A549 (cell line): ENCODE results near the gene GABBR2. TPM values are rescaled to one million over a fixed set of nuclear protein-coding genes. Genes with fewer than 3 reads are reported as not detected.

Source experiments
- ATAC-seq, 2 experiments: fragments of 200-7000 bp in 1 of 2; fragments of >200 bp in 1 of 2; cut with Nextera tagmentation in 1 of 2; cut with Tn5 transposase in 1 of 2; 3 replicates each; pipeline versions ENCODE4 v1.8.0 to v1.9.1; 2018 to 2020; ENCODE audit warnings: mild to moderate bottlenecking in 1 of 2, moderate library complexity in 1 of 2
- CTCF ChIA-PET: fragments of 300-600 bp; sonication (Branson Sonifier 250); formaldehyde crosslinking; extraction: SDS; loops from one replicate; lab custom pipeline; 2021; ENCODE audit warnings: antibody characterized with exemption, inconsistent platforms; lab: Yijun Ruan, JAX
- POLR2A ChIA-PET: fragments of 350-600 bp; formaldehyde crosslinking; extraction: SDS; loops from one replicate; lab custom pipeline; 2021; ENCODE audit warnings: antibody characterized with exemption, inconsistent platforms; lab: Yijun Ruan, JAX
- DNase-seq, 2 experiments: peaks; one replicate each; pipeline versions ENCODE4 v3.0.0 to v3.0.0-alpha.2; 2011 to 2016; ENCODE audit warnings: low read depth in 1 of 2, low spot score in 1 of 2
- FAIRE-seq: peaks from 2 replicates; lab custom pipeline; 2011; peaks lifted over from hg19 to GRCh38; lab: Jason Lieb, UNC
- H3K27ac ChIP-seq, 2 experiments: fragments of >200 bp; sonication (Bioruptor Twin); formaldehyde crosslinking; 3 replicates each; pipeline ENCODE4 v1.5.1; 2016 to 2017
- H3K4me1 ChIP-seq: fragments of >200 bp; sonication (Bioruptor Twin); formaldehyde crosslinking; 3 replicates; pipeline ENCODE4 v1.6.1; 2016
- H3K4me2 ChIP-seq: fragments of >200 bp; sonication (Bioruptor Twin); formaldehyde crosslinking; 3 replicates; pipeline ENCODE4 v1.6.1; 2016
- H3K4me3 ChIP-seq: fragments of >200 bp; sonication (Bioruptor Twin); formaldehyde crosslinking; 3 replicates; pipeline ENCODE4 v1.5.1; 2016
- H3K9me3 ChIP-seq: fragments of >200 bp; sonication (Bioruptor Twin); formaldehyde crosslinking; 3 replicates; pipeline ENCODE4 v1.6.1; 2016
- BHLHE40 ChIP-seq: IDR thresholded peaks from 2 replicates; pipeline ENCODE4 v1.6.1; 2012; ENCODE audit warnings: low read depth, low read length, inconsistent platforms
- CBX2 ChIP-seq: fragments of 200-600 bp; sonication (generic); IDR thresholded peaks from 2 replicates; pipeline ENCODE4 v1.6.1; 2016; ENCODE audit warnings: low read depth, mild to moderate bottlenecking, borderline replicate concordance
- CBX8 ChIP-seq: fragments of 200-600 bp; sonication (generic); IDR thresholded peaks from 2 replicates; pipeline ENCODE4 v1.6.1; 2016
- CHD4 ChIP-seq: fragments of 200-600 bp; sonication (generic); IDR thresholded peaks from 2 replicates; pipeline ENCODE4 v1.6.1; 2016; ENCODE audit warnings: antibody characterized with exemption, mild to moderate bottlenecking, borderline replicate concordance
- EHF ChIP-seq: fragments of 250-450 bp; sonication (Bioruptor Pico); IDR thresholded peaks from 2 replicates; pipeline ENCODE4 v1.5.0; 2020; ENCODE audit warnings: mild to moderate bottlenecking
- EP300 ChIP-seq, 2 experiments: fragments of >200 bp; sonication (Bioruptor Twin); formaldehyde crosslinking; IDR thresholded peaks; 2 replicates in 1 of 2; 3 replicates in 1 of 2; pipeline ENCODE4 v1.6.1; 2016 to 2017
- ESRRA ChIP-seq: fragments of 150-350 bp; IDR thresholded peaks from 2 replicates; pipeline ENCODE4 v1.6.1; 2014; ENCODE audit warnings: mild to moderate bottlenecking, low read length, borderline replicate concordance
- GATA3 ChIP-seq: IDR thresholded peaks from 2 replicates; pipeline ENCODE4 v1.6.1; 2012; ENCODE audit warnings: borderline replicate concordance
- HOXB13 ChIP-seq: fragments of 250-450 bp; sonication (Bioruptor Pico); IDR thresholded peaks from 2 replicates; pipeline ENCODE4 v1.5.0; 2020; ENCODE audit warnings: low read depth, mild to moderate bottlenecking, moderate library complexity
- HOXB5 ChIP-seq: fragments of 250-450 bp; sonication (Bioruptor Pico); IDR thresholded peaks from 2 replicates; pipeline ENCODE4 v1.5.0; 2020; ENCODE audit warnings: mild to moderate bottlenecking, moderate library complexity
- JUN ChIP-seq, 2 experiments: fragments of >200 bp; sonication (Bioruptor Twin); formaldehyde crosslinking; IDR thresholded peaks; 2 replicates in 1 of 2; 3 replicates in 1 of 2; pipeline ENCODE4 v1.6.1; 2016 to 2017
- JUNB ChIP-seq: fragments of >200 bp; sonication (Bioruptor Twin); formaldehyde crosslinking; IDR thresholded peaks from 2 replicates; pipeline ENCODE4 v1.6.1; 2016
- KDM1A ChIP-seq: fragments of 200-600 bp; sonication (generic); IDR thresholded peaks from 2 replicates; pipeline ENCODE4 v1.6.1; 2016; ENCODE audit warnings: low read depth, mild to moderate bottlenecking
- MAFK ChIP-seq: fragments of 450-650 bp; IDR thresholded peaks from 2 replicates; pipeline ENCODE4 v1.6.1; 2014; ENCODE audit not compliant: partially characterized antibody
- POLR2A ChIP-seq: IDR thresholded peaks from 2 replicates; pipeline ENCODE4 v1.6.1; 2012; ENCODE audit warnings: mild to moderate bottlenecking, low read length
- RFX5 ChIP-seq: fragments of 450-650 bp; IDR thresholded peaks from 2 replicates; pipeline ENCODE4 v1.7.1; 2014; ENCODE audit warnings: antibody characterized with exemption, mild to moderate bottlenecking, moderate library complexity
- SREBF2 ChIP-seq: fragments of 450-650 bp; IDR thresholded peaks from 2 replicates; pipeline ENCODE4 v1.6.1; 2014; ENCODE audit warnings: mild to moderate bottlenecking, moderate library complexity
- TP53 ChIP-seq: fragments of 250-450 bp; sonication (Bioruptor Pico); IDR thresholded peaks from 2 replicates; pipeline ENCODE4 v1.5.0; 2021; ENCODE audit warnings: mild to moderate bottlenecking, moderate library complexity
- ZC3H11A ChIP-seq: fragments of 450-650 bp; IDR thresholded peaks from 2 replicates; pipeline ENCODE4 v1.6.1; 2014; ENCODE audit warnings: antibody characterized with exemption, mild to moderate bottlenecking
- WGBS: methylation state at CpG from one replicate; pipeline ENCODE4 v1.1.6; 2017; ENCODE audit errors: missing lambda C conversion rate; 5-methylcytosine and 5-hydroxymethylcytosine counted together
- polyA plus RNA-seq, 4 experiments: library from polyadenylated mRNA; depleted of rRNA in 3 of 4; stranded (reverse); fragments of >200 nt; fragmentation: RNase III in 1 of 4; extraction: RNeasy Plus Mini Kit Qiagen cat#74134 plus additional on column Dnase treatment in 1 of 4; gene quantifications; 2 replicates in 3 of 4; 3 replicates in 1 of 4; pipeline ENCODE4 v1.2.3, GENCODE V29; 2011 to 2017
- TF ChIP-seq, protein P1 (sequence below): fragments of 150-350 bp; IDR thresholded peaks from 2 replicates; pipeline ENCODE4 v1.6.1; 2014; ENCODE audit warnings: low read depth, mild to moderate bottlenecking, low read length
- TF ChIP-seq, protein P2 (sequence below): fragments of 250-450 bp; sonication (Bioruptor Pico); IDR thresholded peaks from 2 replicates; pipeline ENCODE4 v1.5.0; 2021; ENCODE audit warnings: mild to moderate bottlenecking, moderate library complexity, borderline replicate concordance
- TF ChIP-seq, protein P3 (sequence below): fragments of >200 bp; sonication (Bioruptor Twin); formaldehyde crosslinking; IDR thresholded peaks from 2 replicates; pipeline ENCODE4 v1.6.1; 2016
- TF ChIP-seq, protein P4 (sequence below): fragments of 450-650 bp; IDR thresholded peaks from 2 replicates; pipeline ENCODE4 v1.6.1; 2014; ENCODE audit warnings: antibody characterized with exemption
- TF ChIP-seq, protein P5 (sequence below): fragments of 250-450 bp; sonication (Bioruptor Pico); IDR thresholded peaks from 2 replicates; pipeline ENCODE4 v1.5.0; 2020; ENCODE audit warnings: low read depth, mild to moderate bottlenecking, moderate library complexity
- TF ChIP-seq, protein P6 (sequence below): IDR thresholded peaks from 2 replicates; pipeline ENCODE4 v1.6.1; 2012

Gene GABBR2
- polyA plus RNA-seq, 2 of the 4 experiments (the other 2 are of a cell fraction), result 0.08 to 0.57 TPM

DNA sequence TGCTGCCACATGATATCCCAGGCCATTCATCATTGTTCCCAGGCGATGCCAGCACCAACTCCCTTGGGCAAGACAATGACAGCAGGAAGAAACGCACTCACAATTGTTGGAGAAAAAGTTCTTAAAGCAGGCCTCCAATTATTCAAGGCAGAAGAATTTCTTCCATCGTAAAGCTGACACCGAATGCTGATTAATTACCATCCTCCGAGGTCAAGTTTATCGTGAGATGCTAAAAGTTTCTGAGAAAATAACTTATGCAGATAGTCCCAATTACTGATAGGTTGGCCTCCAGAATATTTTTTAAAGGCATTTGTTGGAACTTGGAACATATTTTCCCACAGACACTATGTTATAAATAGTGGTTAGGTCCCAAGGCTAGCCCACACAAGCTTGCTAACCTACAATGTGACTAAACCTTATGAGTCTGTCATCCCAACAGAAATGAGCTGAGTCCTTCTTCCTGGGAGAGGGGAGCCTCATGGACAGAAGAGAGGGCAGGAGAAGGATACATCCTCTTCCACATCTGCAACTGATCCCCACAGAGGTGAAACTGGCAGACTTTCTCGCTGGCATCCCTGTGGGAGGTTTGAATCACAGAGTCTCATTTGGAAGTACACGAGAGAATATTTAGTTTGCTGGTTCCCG is 250.9 kb downstream of the GABBR2 start:
- Histone ChIP-seq H3K4me2 (no peak overlapping the region), H3K4me3 (no peak overlapping the region), H3K4me1 (no peaks in the 10 kb centered on the region), H3K9me3 (peaks cover 39% of the 10 kb centered on the region), H3K27ac (no peak overlapping the region)
- ChIA-PET CTCF (interaction anchor here (1.1 kb wide), 1 partner anchor 142 kb away, joined by 3 read pairs; no protein-coding TSS in a partner anchor), POLR2A (no interaction called here)
- ATAC-seq (no peak), DNase-seq (no peak), FAIRE-seq (no peak)
- WGBS, result 61% methylated on average over 9 of the region's 9 CpGs
- TF ChIP-seq, protein P1, sequence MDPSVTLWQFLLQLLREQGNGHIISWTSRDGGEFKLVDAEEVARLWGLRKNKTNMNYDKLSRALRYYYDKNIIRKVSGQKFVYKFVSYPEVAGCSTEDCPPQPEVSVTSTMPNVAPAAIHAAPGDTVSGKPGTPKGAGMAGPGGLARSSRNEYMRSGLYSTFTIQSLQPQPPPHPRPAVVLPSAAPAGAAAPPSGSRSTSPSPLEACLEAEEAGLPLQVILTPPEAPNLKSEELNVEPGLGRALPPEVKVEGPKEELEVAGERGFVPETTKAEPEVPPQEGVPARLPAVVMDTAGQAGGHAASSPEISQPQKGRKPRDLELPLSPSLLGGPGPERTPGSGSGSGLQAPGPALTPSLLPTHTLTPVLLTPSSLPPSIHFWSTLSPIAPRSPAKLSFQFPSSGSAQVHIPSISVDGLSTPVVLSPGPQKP, result no peak
- TF ChIP-seq CHD4 (no peak), EHF (CRISPR knock-in tag) (no peak), HOXB5 (no peak), GATA3 (no peak), JUNB (no peak), CBX2 (no peak), SREBF2 (no peak), EP300 (IDR thresholded peaks at IDR 0.05) (no peak), KDM1A (no peak), ESRRA (no peak), CBX8 (no peak), MAFK (no peak)
- TF ChIP-seq, protein P2, sequence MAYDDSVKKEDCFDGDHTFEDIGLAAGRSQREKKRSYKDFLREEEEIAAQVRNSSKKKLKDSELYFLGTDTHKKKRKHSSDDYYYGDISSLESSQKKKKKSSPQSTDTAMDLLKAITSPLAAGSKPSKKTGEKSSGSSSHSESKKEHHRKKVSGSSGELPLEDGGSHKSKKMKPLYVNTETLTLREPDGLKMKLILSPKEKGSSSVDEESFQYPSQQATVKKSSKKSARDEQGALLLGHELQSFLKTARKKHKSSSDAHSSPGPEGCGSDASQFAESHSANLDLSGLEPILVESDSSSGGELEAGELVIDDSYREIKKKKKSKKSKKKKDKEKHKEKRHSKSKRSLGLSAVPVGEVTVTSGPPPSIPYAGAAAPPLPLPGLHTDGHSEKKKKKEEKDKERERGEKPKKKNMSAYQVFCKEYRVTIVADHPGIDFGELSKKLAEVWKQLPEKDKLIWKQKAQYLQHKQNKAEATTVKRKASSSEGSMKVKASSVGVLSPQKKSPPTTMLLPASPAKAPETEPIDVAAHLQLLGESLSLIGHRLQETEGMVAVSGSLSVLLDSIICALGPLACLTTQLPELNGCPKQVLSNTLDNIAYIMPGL (CRISPR knock-in tag), result no peak
- TF ChIP-seq, protein P3, sequence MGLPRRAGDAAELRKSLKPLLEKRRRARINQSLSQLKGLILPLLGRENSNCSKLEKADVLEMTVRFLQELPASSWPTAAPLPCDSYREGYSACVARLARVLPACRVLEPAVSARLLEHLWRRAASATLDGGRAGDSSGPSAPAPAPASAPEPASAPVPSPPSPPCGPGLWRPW, result no peak

DNA sequence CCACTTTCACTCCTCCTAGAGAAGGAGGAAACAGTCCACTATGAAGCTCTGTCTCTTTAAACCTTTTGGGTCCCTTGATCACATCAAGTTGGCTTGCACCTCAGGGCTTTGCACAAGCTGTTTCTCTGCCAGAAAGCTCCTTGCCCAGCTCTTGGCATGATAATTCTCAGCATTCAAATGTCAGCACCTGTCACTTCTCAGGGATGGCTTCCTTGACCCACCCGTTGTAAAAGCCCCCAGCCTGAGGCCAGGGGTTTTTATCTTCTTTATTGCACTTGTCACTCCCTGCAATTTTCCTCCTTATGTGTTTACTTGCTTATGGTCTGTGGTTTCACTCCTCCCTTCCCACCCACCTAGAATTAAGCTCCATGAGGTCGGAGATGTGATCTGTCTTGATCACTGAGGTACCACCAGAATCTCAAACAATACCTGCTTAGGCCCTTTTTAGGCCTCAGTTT is 252.6 kb downstream of the GABBR2 start:
- TF ChIP-seq TP53 (CRISPR knock-in tag), result no peak
- TF ChIP-seq KDM1A, result no peak
- TF ChIP-seq, protein P4, sequence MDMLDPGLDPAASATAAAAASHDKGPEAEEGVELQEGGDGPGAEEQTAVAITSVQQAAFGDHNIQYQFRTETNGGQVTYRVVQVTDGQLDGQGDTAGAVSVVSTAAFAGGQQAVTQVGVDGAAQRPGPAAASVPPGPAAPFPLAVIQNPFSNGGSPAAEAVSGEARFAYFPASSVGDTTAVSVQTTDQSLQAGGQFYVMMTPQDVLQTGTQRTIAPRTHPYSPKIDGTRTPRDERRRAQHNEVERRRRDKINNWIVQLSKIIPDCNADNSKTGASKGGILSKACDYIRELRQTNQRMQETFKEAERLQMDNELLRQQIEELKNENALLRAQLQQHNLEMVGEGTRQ, result no peak
- TF ChIP-seq, protein P5, sequence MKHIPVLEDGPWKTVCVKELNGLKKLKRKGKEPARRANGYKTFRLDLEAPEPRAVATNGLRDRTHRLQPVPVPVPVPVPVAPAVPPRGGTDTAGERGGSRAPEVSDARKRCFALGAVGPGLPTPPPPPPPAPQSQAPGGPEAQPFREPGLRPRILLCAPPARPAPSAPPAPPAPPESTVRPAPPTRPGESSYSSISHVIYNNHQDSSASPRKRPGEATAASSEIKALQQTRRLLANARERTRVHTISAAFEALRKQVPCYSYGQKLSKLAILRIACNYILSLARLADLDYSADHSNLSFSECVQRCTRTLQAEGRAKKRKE, result no peak
- no peak for TF ChIP-seq RFX5
- TF ChIP-seq BHLHE40, result no peak
- TF ChIP-seq, protein P6, sequence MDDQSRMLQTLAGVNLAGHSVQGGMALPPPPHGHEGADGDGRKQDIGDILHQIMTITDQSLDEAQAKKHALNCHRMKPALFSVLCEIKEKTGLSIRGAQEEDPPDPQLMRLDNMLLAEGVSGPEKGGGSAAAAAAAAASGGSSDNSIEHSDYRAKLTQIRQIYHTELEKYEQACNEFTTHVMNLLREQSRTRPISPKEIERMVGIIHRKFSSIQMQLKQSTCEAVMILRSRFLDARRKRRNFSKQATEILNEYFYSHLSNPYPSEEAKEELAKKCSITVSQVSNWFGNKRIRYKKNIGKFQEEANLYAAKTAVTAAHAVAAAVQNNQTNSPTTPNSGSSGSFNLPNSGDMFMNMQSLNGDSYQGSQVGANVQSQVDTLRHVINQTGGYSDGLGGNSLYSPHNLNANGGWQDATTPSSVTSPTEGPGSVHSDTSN, result no peak
- TF ChIP-seq EP300 (IDR thresholded peaks at IDR 0.05), result no peak
- TF ChIP-seq POLR2A, result no peak
- no peak for TF ChIP-seq MAFK
- TF ChIP-seq HOXB13 (CRISPR knock-in tag), result no peak
- TF ChIP-seq JUN (IDR thresholded peaks at IDR 0.05), result no peak
- no peak for TF ChIP-seq ZC3H11A
- Histone ChIP-seq H3K4me3 (no peak overlapping the region), H3K4me2 (no peak overlapping the region), H3K4me1 (no peaks in the 10 kb centered on the region), H3K9me3 (peaks cover 22% of the 10 kb centered on the region), H3K27ac (no peak overlapping the region)
- FAIRE-seq (no peak), ATAC-seq (no peak), DNase-seq (no peak)
- 7% methylated on average over 2 of the region's 2 CpGs for whole genome bisulfite sequencing
- CTCF ChIA-PET, result interaction anchor here (1.1 to 1.2 kb wide), 2 partner anchors 16 to 140 kb away, joined by 3 to 4 read pairs; no protein-coding TSS in a partner anchor
- POLR2A ChIA-PET, result no interaction called here
